BLaER1 treated with 17β-estradiol and CSF1 and Interleukin-3, amounts not matched to agents 10 nM and 100 nM (cell line): ENCODE measurements around the gene BSN.

Source experiments
- H3K27ac ChIP-seq, 11 experiments: shearing (Covaris generic); formaldehyde crosslinking; 2 replicates each; pipeline ENCODE4 v1.8.1; 2022
- H3K27me3 ChIP-seq, 11 experiments: shearing (Covaris generic); formaldehyde crosslinking; 2 replicates each; pipeline ENCODE4 v1.8.1; 2022
- H3K36me3 ChIP-seq, 11 experiments: shearing (Covaris generic); formaldehyde crosslinking; 2 replicates each; pipeline ENCODE4 v1.8.1; 2022
- H3K4me1 ChIP-seq, 10 experiments: shearing (Covaris generic); formaldehyde crosslinking; 2 replicates each; pipeline ENCODE4 v1.8.1; 2022
- H3K4me2 ChIP-seq, 11 experiments: shearing (Covaris generic); formaldehyde crosslinking; 2 replicates each; pipeline ENCODE4 v1.8.1; 2022
- H3K4me3 ChIP-seq, 10 experiments: shearing (Covaris generic); formaldehyde crosslinking; 2 replicates each; pipeline ENCODE4 v1.8.1; 2022
- H3K9ac ChIP-seq, 11 experiments: shearing (Covaris generic); formaldehyde crosslinking; 2 replicates each; pipeline ENCODE4 v1.8.1; 2022
- H3K9me3 ChIP-seq, 11 experiments: shearing (Covaris generic); formaldehyde crosslinking; replicated peaks in 1 of 11; 2 replicates each; pipeline ENCODE4 v1.8.1; 2022
- H4K20me1 ChIP-seq, 11 experiments: shearing (Covaris generic); formaldehyde crosslinking; 2 replicates each; pipeline ENCODE4 v1.8.1; 2022
- Cebpa-rat ChIP-seq, 11 experiments: shearing (Covaris generic); IDR thresholded peaks; 2 replicates each; pipeline ENCODE4 v1.8.1; 2022

BSN gene

DNA sequence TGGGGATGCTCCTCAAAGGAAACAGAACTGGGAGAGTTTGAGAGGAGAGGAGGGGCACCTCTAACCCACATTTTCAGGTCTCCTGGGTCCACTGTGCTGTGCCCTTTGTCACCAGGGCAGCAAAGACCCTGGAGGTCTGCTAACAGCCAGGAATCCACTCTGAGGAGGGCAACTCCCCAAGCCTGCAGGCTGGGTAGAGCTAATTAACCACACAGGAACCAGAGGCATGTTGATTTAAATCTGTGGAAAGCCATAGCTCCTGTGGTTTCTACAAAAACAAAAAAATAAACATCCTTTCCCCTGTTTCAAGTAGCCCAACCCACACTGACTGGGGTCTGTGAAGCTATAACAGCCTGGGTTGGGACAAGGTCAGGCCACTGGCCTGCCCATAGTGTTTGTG lies 2.2 kb upstream of the BSN start:
- Histone ChIP-seq H3K27me3 (peaks cover 24 to 28% (median 26%) of the 10 kb centered on the region in 11 experiments), H3K9ac (no peak overlapping the region), H3K36me3 (no peaks in the 10 kb centered on the region), H3K27ac (no peak overlapping the region), H4K20me1 (peaks cover 0 to 25% (median 0%) of the 10 kb centered on the region in 11 experiments; a peak in 5 of 22 replicates), H3K4me1 (peaks cover 29 to 43% (median 35%) of the 10 kb centered on the region in 10 experiments), H3K4me2 (peak overlapping the region in 7 of 11 experiments; percentile 1 to 97 (median 17); a peak in 7 of 22 replicates), H3K9me3 (no peaks in the 10 kb centered on the region), H3K4me3 (no peak overlapping the region)
- no peak for TF ChIP-seq Cebpa-rat (IDR thresholded peaks at IDR 0.05)

DNA sequence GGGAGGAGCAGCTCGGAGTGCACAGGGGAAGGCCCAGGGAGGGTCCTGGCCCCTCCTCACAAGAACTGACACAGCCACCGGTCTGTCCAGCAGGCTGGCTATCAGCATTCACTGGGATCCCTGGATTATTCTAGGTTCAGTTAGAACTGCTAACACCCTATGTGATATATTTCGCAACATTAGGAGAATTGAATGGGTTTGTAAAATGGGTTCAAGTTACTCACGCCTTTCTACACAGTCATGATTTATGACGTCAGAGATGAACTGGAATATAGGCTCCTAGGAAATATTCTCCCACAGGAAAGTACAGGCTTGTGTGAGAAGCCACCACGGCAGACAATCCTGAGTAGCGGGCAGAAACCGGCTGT lies 969 bp upstream of the BSN start:
- Histone ChIP-seq H3K27me3 (peaks cover 24 to 33% (median 28%) of the 10 kb centered on the region in 11 experiments), H3K36me3 (no peaks in the 10 kb centered on the region), H3K4me1 (peaks cover 29 to 43% (median 35%) of the 10 kb centered on the region in 10 experiments), H3K27ac (peak overlapping the region in 2 of 11 experiments; percentile 33 to 46; a peak in 2 of 22 replicates), H3K9ac (peak overlapping the region in 5 of 11 experiments; percentile 63 to 82 (median 74); a peak in 9 of 22 replicates), H3K9me3 (no peaks in the 10 kb centered on the region), H3K4me3 (peak overlapping the region; percentile 60 to 78 (median 66); a peak in 14 of 20 replicates), H4K20me1 (peaks cover 0 to 25% (median 0%) of the 10 kb centered on the region in 11 experiments; a peak in 5 of 22 replicates), H3K4me2 (peak overlapping the region; percentile 92 to 99 (median 97))
- peak in 10 of 11 experiments; percentile 34 to 89 (median 76); a peak in 15 of 22 replicates for TF ChIP-seq Cebpa-rat (IDR thresholded peaks at IDR 0.05)

DNA sequence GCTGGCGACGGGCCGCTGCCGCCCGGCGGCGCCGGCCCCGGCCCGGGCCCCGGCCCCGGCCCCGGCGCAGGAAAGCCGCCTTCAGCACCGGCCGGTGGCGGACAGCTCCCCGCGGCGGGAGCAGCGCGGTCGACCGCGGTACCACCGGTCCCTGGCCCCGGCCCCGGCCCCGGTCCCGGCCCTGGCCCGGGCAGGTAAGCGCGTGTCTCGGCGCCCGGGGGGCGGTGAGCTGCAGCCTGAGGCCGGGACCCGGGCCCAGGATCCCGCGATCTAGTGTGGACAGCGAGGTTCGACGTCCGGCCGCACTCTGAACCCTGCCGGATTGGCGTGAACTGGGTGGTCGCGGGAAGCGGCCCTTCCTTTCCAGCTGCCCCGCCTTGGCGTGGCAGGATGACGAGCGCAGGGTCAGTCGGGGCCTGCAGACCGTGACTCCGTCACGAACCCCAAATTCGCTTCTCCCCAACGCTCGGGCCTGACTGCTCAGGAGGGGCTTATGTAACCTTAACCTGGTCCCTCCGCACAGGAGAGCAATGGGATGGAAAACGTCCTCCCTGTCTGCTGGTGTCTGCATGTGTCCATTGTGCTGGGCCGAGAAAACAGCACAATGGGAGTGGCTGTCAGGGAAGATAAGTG lies 472 bp downstream of the BSN start:
- Histone ChIP-seq H3K4me2 (peak overlapping the region; percentile 92 to 99 (median 97)), H3K4me1 (peaks cover 29 to 41% (median 35%) of the 10 kb centered on the region in 10 experiments), H3K36me3 (no peaks in the 10 kb centered on the region), H3K9me3 (peaks cover 0 to 6% (median 0%) of the 10 kb centered on the region in 11 experiments; a peak in 1 of 22 replicates), H4K20me1 (peaks cover 0 to 25% (median 0%) of the 10 kb centered on the region in 11 experiments; a peak in 5 of 22 replicates), H3K27me3 (peaks cover 24 to 33% (median 28%) of the 10 kb centered on the region in 11 experiments), H3K27ac (no peak overlapping the region), H3K4me3 (peak overlapping the region; percentile 60 to 78 (median 66)), H3K9ac (peak overlapping the region in 9 of 11 experiments; percentile 11 to 82 (median 67); a peak in 10 of 22 replicates)
- no peak for TF ChIP-seq Cebpa-rat (IDR thresholded peaks at IDR 0.05)

DNA sequence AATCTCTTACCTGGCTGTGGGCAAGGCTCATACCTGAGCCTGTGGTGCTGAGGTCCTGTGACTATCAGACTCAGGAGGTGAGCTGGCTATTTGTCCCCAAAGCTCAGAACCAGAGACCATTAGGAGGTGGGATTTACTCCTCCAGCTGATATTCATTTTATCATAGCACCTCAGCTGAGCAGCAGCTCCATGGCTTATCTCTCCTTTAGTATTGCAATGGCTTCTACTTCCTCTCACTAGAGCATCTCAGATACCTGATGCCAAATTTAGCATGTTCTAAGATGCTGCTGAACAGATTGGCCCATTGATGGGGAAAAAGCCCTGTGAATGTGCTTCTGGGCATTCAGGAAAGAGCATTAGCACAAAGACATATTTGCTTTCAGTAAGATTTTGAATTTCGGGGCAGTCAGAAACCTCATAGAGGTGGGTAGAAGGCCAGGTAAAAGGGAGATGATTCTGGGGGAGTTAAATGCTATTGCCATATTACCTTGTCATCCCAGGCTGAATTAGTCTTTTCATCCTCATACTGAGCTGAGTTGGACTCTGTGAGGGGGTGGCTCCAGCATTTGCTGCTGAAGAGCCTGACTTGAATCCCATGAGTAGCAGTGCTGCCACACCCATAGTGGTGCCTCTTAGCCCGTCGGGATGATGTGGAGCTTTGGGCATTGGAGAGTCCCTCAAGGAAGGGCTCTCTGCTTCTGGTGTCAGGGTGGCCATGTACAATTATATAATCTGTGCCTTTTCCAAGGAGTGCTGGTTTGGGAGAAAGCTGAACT lies 2.4 kb downstream of the BSN start:
- H3K4me2 ChIP-seq = no peak overlapping the region
- no peak for TF ChIP-seq Cebpa-rat (IDR thresholded peaks at IDR 0.05)
- no peak overlapping the region for H3K4me3 ChIP-seq
- peaks cover 0 to 25% (median 0%) of the 10 kb centered on the region in 11 experiments; a peak in 5 of 22 replicates for H4K20me1 ChIP-seq
- no peak overlapping the region for H3K27ac ChIP-seq
- no peak overlapping the region for H3K9ac ChIP-seq
- H3K9me3 ChIP-seq = peaks cover 0 to 10% (median 0%) of the 10 kb centered on the region in 11 experiments; a peak in 2 of 22 replicates
- H3K4me1 ChIP-seq = peaks cover 19 to 31% (median 28%) of the 10 kb centered on the region in 10 experiments
- peaks cover 24 to 33% (median 28%) of the 10 kb centered on the region in 11 experiments for H3K27me3 ChIP-seq
- H3K36me3 ChIP-seq = no peaks in the 10 kb centered on the region

DNA sequence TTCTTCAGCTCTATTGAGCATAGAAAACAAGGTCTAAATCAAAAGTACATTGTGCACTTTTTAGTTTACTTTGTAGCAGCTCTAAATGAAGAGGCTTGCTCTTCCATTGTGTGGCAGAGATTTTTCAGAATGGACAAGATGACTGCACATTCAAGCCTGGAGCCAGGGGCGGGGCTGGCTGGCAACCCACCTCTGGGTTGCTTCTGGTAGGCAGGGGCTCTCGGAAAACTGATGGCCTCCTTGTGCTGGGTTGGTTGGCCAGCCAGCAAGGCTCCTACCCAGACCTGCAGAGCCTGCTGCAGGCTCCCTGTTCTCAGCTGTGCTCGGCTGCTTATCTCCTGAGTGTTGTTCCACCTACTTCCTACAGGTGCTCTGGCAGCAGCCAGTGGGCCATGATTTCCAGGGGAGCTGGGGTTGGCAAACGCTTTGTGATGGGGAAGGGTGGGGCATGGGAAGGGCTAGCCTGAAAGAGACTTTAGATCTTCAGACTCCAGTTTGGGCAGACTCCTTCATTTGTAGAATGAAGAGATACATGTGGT lies 8.8 kb downstream of the BSN start:
- H3K4me3 ChIP-seq = no peak overlapping the region
- H3K9me3 ChIP-seq = peaks cover 0 to 10% (median 0%) of the 10 kb centered on the region in 11 experiments; a peak in 2 of 22 replicates
- no peak overlapping the region for H3K27ac ChIP-seq
- H3K36me3 ChIP-seq = no peaks in the 10 kb centered on the region
- TF ChIP-seq Cebpa-rat (IDR thresholded peaks at IDR 0.05) = no peak
- no peak overlapping the region for H3K4me2 ChIP-seq
- peaks cover 0 to 2% (median 0%) of the 10 kb centered on the region in 11 experiments; a peak in 1 of 22 replicates for H3K27me3 ChIP-seq
- H4K20me1 ChIP-seq = no peaks in the 10 kb centered on the region
- H3K9ac ChIP-seq = no peak overlapping the region
- no peaks in the 10 kb centered on the region for H3K4me1 ChIP-seq

DNA sequence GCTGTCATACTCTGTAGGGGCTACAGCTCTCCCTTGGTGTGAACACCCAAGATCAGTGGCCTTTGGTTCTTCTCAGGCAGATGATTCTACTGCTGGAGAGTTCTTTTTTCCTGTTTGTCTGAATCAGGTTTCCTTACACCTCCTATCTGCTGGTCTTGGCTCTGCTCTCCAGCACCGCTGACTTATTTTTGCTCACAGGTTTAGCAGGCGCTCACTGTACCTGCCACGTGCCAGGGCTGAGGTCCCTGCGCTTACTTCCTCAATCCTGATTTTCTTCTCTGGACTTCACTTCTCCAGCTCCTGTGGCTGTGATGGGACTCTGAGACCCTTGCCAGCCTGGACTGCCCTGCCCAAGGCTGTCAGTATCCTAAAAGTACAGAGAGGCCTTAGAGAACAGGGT lies 9.5 kb downstream of the BSN start:
- Histone ChIP-seq H3K36me3 (no peaks in the 10 kb centered on the region), H3K27ac (no peak overlapping the region), H3K9ac (no peak overlapping the region), H3K4me1 (no peaks in the 10 kb centered on the region), H3K4me3 (no peak overlapping the region), H3K9me3 (peaks cover 0 to 10% (median 0%) of the 10 kb centered on the region in 11 experiments; a peak in 2 of 22 replicates), H3K4me2 (no peak overlapping the region), H3K27me3 (no peaks in the 10 kb centered on the region), H4K20me1 (no peaks in the 10 kb centered on the region; a peak in 1 of 22 replicates)
- no peak for TF ChIP-seq Cebpa-rat (IDR thresholded peaks at IDR 0.05)

DNA sequence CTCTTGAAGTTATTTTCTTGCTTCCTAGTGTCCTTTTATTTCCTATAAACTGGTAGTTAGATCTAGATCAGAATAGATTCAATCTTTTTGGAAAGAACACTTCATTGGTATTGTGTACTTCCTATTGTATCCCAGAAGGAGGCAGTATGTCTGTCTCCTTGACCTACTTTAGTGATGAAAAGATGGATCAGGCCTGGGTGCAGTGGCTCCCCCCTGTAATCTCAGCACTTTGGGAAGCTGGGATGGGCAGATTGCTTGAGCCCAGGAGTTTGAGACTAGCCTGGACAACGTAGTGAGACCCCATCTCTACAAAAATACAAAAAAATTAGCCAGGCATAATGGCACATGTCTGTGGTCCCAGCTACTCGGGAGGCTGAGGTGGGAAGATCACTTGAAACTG lies 12.0 kb downstream of the BSN start:
- Histone ChIP-seq H3K36me3 (no peaks in the 10 kb centered on the region), H3K27me3 (no peaks in the 10 kb centered on the region), H3K4me1 (no peaks in the 10 kb centered on the region), H3K4me3 (no peak overlapping the region), H3K4me2 (no peak overlapping the region), H3K9ac (no peak overlapping the region), H3K27ac (no peak overlapping the region), H3K9me3 (no peaks in the 10 kb centered on the region), H4K20me1 (no peaks in the 10 kb centered on the region; a peak in 1 of 22 replicates)
- TF ChIP-seq Cebpa-rat (IDR thresholded peaks at IDR 0.05) = no peak

DNA sequence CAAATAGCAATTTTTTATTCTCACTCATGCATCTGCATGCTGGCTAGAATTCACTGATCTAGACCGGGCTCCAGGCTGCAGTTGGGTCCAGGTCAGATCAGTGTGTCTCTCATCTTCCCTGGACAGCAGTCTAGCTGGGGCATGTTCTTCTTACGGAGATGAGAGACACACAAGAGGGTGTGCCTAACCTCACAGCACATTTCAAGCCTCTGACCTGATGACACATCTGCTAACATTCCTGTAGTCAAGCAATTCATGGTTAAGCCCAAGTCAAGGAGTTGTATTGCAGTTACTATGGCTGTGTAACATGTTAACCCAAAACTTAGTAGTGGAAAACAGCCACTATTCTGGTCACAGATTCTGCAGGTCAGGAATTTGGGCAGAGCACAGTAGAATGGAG lies 13.1 kb downstream of the BSN start:
- H3K4me1 ChIP-seq = no peaks in the 10 kb centered on the region

DNA sequence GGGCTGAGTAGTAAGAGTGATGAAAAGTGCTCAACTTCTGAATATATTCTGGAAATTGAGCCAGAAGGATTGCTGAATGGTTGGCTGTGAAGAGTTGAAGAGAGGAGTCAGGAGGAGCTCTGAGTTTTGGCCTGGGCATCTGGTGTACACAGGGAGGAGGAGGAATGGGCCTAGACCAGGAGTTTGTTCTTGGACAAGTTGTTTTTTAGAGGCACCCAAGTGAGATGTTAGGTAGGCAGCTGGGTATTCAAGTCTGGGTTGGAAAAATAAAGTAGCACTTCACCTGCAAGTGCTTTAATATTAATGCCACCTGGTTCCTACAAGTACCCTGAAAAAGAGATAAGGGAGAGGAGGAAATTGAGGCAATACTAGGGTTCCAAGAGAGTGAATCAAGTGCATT lies 14.7 kb downstream of the BSN start:
- no peaks in the 10 kb centered on the region for H3K27me3 ChIP-seq
- no peaks in the 10 kb centered on the region for H3K36me3 ChIP-seq
- no peak for TF ChIP-seq Cebpa-rat (IDR thresholded peaks at IDR 0.05)
- no peaks in the 10 kb centered on the region; a peak in 1 of 22 replicates for H4K20me1 ChIP-seq
- no peak overlapping the region for H3K9ac ChIP-seq
- no peak overlapping the region for H3K4me2 ChIP-seq
- no peak overlapping the region for H3K27ac ChIP-seq
- no peaks in the 10 kb centered on the region for H3K4me1 ChIP-seq
- H3K9me3 ChIP-seq = no peaks in the 10 kb centered on the region
- H3K4me3 ChIP-seq = no peak overlapping the region

More for the DNA sequence above, 13.1 kb downstream of the BSN start:
- no peak for TF ChIP-seq Cebpa-rat (IDR thresholded peaks at IDR 0.05)
- H4K20me1 ChIP-seq = no peaks in the 10 kb centered on the region; a peak in 1 of 22 replicates
- H3K4me2 ChIP-seq = no peak overlapping the region
- no peak overlapping the region for H3K27ac ChIP-seq
- no peaks in the 10 kb centered on the region for H3K36me3 ChIP-seq
- no peak overlapping the region for H3K4me3 ChIP-seq
- H3K9ac ChIP-seq = no peak overlapping the region
- H3K27me3 ChIP-seq = no peaks in the 10 kb centered on the region
- H3K9me3 ChIP-seq = no peaks in the 10 kb centered on the region
